Tibial nerve (tissue), 4 donors: ENCODE measurements around the gene GRIN1.

Experiments
- CTCF ChIP-seq, 5 experiments: fragments of 200-600 bp in 3 of 5; fragments of 450-650 bp in 2 of 5; sonication (generic) in 3 of 5; IDR thresholded peaks; one replicate each; pipeline ENCODE4 v1.5.1; 2016 to 2019; ENCODE audit warnings: antibody characterized with exemption in 5 of 5, mild to moderate bottlenecking in 3 of 5, moderate library complexity in 2 of 5
- EP300 ChIP-seq, 2 donors: sonication (generic); formaldehyde crosslinking; IDR thresholded peaks; one replicate each; pipeline ENCODE4 v1.6.1; 2017; ENCODE audit warnings: antibody characterized with exemption in 2 of 2, mild to moderate bottlenecking in 1 of 2
- POLR2A ChIP-seq, 2 donors: fragments of 450-650 bp; IDR thresholded peaks; one replicate each; pipeline ENCODE4 v1.6.1; 2017; ENCODE audit warnings: antibody characterized with exemption in 2 of 2, mild to moderate bottlenecking in 2 of 2, moderate library complexity in 2 of 2

- no peak for TF ChIP-seq CTCF (IDR thresholded peaks at IDR 0.05)
- no peak for TF ChIP-seq EP300 (IDR thresholded peaks at IDR 0.05)
- TF ChIP-seq POLR2A (IDR thresholded peaks at IDR 0.05), result no peak
These were observed 47.0 kb downstream of the GRIN1 start for GRCh38 chr9:137185921-137186320.
